ENCODE data around the gene RAB36. TPM values are rescaled to one million over a fixed set of nuclear protein-coding genes. Genes with fewer than 3 reads are reported as not detected.

RAB36 gene
- total RNA-seq, 4 donors from 2014 or later = 8.8 to 28.7 (median 14.7) TPM

GRCh38 chr22:23159291-23159630 is 14.0 kb downstream of the RAB36 start:
- H3K4me1 ChIP-seq = no peaks in the 10 kb centered on the region
- H3K27ac ChIP-seq = no peak overlapping the region
- no peaks in the 10 kb centered on the region for H3K9me3 ChIP-seq
- no peak for DNase-seq
- intact Hi-C loops (cut with DNase I; ENCODE audit: low total_unique reads) = no loop called here
- H3K36me3 ChIP-seq = no peaks in the 10 kb centered on the region
- H3K27me3 ChIP-seq = no peaks in the 10 kb centered on the region
- TF ChIP-seq POLR2A (IDR thresholded peaks at IDR 0.05) = no peak
- TF ChIP-seq CTCF (IDR thresholded peaks at IDR 0.05) = no peak
- no peak overlapping the region for H3K4me3 ChIP-seq

GRCh38 chr22:23161029-23161428 is 15.8 kb downstream of the RAB36 start:
- H3K27me3 ChIP-seq = no peaks in the 10 kb centered on the region
- no peak overlapping the region for H3K27ac ChIP-seq
- H3K36me3 ChIP-seq = no peaks in the 10 kb centered on the region
- no peaks in the 10 kb centered on the region for H3K4me1 ChIP-seq
- no peak overlapping the region for H3K4me3 ChIP-seq
- TF ChIP-seq CTCF (IDR thresholded peaks at IDR 0.05) (no peak), POLR2A (IDR thresholded peaks at IDR 0.05) (no peak)
- intact Hi-C loops (cut with DNase I; ENCODE audit: low total_unique reads) = loop anchor here (10.0 kb wide), 1 partner anchor 234 kb away; no protein-coding TSS in a partner anchor
- DNase-seq = no peak
- H3K9me3 ChIP-seq = no peaks in the 10 kb centered on the region

GRCh38 chr22:23161574-23161973 is 16.3 kb downstream of the RAB36 start:
- intact Hi-C loops (cut with DNase I; ENCODE audit: low total_unique reads) = loop anchor here (10.0 kb wide), 1 partner anchor 233 kb away; no protein-coding TSS in a partner anchor
- Histone ChIP-seq H3K27ac (no peak overlapping the region), H3K36me3 (no peaks in the 10 kb centered on the region), H3K4me1 (no peaks in the 10 kb centered on the region), H3K27me3 (no peaks in the 10 kb centered on the region), H3K9me3 (no peaks in the 10 kb centered on the region), H3K4me3 (no peak overlapping the region)
- no peak for DNase-seq
- no peak for TF ChIP-seq POLR2A (IDR thresholded peaks at IDR 0.05)

GRCh38 chr22:23163665-23164064 is 18.4 kb downstream of the RAB36 start:
- peak; percentile 46 to 51 for DNase-seq

GRCh38 chr22:23164091-23164490 is 18.8 kb downstream of the RAB36 start:
- no peaks in the 10 kb centered on the region for H3K36me3 ChIP-seq
- TF ChIP-seq POLR2A (IDR thresholded peaks at IDR 0.05) (no peak), CTCF (IDR thresholded peaks at IDR 0.05) (no peak)
- no peaks in the 10 kb centered on the region for H3K27me3 ChIP-seq
- H3K27ac ChIP-seq = peak overlapping the region in 1 of 2 donors; percentile 36
- H3K4me3 ChIP-seq = no peak overlapping the region
- no peak for DNase-seq
- H3K9me3 ChIP-seq = no peaks in the 10 kb centered on the region
- intact Hi-C loops (cut with DNase I; ENCODE audit: low total_unique reads) = loop anchor here (10.0 kb wide), 1 partner anchor 231 kb away; no protein-coding TSS in a partner anchor
- no peaks in the 10 kb centered on the region for H3K4me1 ChIP-seq

More at GRCh38 chr22:23163665-23164064, 18.4 kb downstream of the RAB36 start:
- no peak overlapping the region for H3K4me3 ChIP-seq
- H3K36me3 ChIP-seq = no peaks in the 10 kb centered on the region
- H3K9me3 ChIP-seq = no peaks in the 10 kb centered on the region
- intact Hi-C loops (cut with DNase I; ENCODE audit: low total_unique reads) = loop anchor here (10.0 kb wide), 1 partner anchor 231 kb away; no protein-coding TSS in a partner anchor
- no peaks in the 10 kb centered on the region for H3K27me3 ChIP-seq
- TF ChIP-seq CTCF (IDR thresholded peaks at IDR 0.05) (no peak), POLR2A (IDR thresholded peaks at IDR 0.05) (no peak)
- peak overlapping the region in 1 of 2 donors; percentile 36 for H3K27ac ChIP-seq
- H3K4me1 ChIP-seq = no peaks in the 10 kb centered on the region
